ENCODE data around the gene NAP1L4.
"Not testable (repeated sequence)": the region's sequence is repeated elsewhere in the genome, so short reads cannot be mapped to it uniquely, and the experiment has no call there.

NAP1L4 gene

DNA sequence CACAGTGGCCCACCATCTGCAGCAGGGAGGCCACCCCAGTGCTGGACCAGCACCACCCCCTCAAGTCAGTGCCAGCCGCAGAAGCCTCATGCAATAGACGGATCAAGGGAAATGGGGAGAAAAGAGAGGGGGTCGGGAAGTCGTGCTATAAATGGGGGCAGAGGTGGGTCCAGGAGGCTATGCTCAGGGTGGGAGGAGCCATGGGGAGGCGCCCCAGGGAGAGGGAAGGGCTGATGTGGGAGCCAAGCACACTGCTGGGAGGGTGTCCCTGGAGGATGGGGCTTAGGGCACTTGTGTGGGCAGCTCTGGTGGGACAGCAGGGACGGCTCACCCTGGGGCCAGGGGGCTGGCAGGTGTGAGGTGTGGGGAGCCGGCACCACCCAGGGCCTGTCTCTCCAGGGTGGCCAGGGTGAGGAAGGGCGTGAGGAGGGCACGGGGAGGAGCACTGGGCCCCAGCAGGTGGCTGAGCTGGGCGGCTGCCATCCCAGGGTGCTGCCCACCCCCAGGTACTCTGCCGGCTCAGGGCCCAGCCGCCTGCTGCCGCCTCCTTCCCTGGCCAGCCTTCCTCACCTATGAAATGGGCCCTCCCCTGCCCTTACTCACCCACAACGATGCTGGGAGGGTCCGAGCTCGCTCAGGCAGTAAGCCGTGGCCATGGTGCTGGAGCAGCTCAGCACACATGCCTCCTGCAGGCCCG lies 80.9 kb downstream of the NAP1L4 start:
- TF ChIP-seq, protein P1, sequence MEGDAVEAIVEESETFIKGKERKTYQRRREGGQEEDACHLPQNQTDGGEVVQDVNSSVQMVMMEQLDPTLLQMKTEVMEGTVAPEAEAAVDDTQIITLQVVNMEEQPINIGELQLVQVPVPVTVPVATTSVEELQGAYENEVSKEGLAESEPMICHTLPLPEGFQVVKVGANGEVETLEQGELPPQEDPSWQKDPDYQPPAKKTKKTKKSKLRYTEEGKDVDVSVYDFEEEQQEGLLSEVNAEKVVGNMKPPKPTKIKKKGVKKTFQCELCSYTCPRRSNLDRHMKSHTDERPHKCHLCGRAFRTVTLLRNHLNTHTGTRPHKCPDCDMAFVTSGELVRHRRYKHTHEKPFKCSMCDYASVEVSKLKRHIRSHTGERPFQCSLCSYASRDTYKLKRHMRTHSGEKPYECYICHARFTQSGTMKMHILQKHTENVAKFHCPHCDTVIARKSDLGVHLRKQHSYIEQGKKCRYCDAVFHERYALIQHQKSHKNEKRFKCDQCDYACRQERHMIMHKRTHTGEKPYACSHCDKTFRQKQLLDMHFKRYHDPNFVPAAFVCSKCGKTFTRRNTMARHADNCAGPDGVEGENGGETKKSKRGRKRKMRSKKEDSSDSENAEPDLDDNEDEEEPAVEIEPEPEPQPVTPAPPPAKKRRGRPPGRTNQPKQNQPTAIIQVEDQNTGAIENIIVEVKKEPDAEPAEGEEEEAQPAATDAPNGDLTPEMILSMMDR (IDR thresholded peaks at IDR 0.05; ENCODE audit: control insufficient read depth, insufficient read depth, low read depth, low read length, missing control alignments), result no peak
- H3K4me3 ChIP-seq (ENCODE audit: control insufficient read depth, low read depth, low read length), result no peak overlapping the region
- DNase-seq (ENCODE audit: low read depth), result no peak

DNA sequence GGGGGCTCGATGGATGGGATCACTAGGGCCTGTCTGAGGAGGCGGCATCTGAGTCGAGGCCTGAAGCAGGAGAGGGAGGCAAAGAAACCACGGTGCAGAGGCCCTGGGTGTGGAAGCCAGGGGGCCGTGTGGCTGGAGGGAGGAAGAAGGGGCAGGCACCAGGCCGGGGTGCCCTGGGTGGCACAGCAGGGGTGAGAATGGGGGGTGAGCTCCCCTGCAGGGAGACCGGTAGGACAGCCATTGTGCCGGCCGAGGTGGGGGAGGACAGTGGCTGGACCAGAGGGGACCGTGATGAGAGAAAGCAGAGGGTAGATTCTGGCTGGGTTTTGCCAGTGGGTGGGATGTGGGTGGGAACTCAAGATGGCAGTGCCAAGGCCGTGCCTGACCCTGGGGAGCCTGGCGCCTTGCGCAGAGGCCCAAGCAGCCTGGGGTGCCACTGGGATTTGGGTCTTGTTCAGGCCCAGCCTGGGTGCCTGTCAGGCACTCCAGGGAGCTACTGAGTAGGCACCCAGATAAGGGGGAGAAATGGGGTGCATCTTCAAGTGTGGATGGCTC lies 81.7 kb downstream of the NAP1L4 start:
- H3K4me3 ChIP-seq (ENCODE audit: control insufficient read depth, low read depth, low read length), result no peak overlapping the region
- DNase-seq (ENCODE audit: low read depth), result no peak
- TF ChIP-seq, protein P1 (IDR thresholded peaks at IDR 0.05; ENCODE audit: control insufficient read depth, insufficient read depth, low read depth, low read length, missing control alignments), result no peak

DNA sequence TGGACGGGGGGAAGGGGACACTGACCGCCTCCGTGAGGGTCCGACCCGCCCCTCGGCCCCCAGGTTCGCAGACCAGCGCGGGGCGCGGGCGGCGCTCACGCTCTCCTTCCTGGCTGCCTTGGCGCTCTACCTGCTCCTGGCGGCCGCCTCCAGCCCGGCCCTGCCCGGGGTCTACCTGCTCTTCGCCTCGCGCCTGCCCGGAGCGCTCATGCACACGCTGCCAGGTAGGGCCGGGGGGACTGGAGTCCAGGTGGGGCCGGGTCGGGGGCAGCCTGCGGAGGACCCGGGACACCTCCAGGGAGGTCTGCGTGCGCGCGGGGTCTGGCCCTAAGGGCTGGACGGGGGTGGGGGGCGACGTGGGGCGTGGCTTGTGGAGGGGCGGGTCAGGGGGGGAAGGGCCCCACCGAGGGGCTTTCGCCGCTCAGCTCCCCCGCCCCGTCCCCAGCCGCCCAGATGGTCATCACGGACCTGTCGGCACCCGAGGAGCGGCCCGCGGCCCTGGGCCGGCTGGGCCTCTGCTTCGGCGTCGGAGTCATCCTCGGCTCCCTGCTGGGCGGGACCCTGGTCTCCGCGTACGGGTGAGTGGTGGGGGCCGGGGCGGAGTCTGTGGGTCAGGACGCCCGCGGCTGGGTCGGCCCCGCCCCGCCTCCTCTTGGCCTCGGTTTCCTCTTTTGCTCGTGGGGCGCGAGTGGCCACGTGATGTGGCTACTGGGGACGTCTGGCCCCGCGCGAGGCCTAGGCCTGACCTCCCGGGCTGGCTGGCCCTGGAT lies 82.8 kb downstream of the NAP1L4 start:
- no peak overlapping the region for H3K4me3 ChIP-seq (ENCODE audit: control insufficient read depth, low read depth, low read length)
- no peak for DNase-seq (ENCODE audit: low read depth)
- TF ChIP-seq, protein P1 (IDR thresholded peaks at IDR 0.05; ENCODE audit: control insufficient read depth, insufficient read depth, low read depth, low read length, missing control alignments), result no peak

DNA sequence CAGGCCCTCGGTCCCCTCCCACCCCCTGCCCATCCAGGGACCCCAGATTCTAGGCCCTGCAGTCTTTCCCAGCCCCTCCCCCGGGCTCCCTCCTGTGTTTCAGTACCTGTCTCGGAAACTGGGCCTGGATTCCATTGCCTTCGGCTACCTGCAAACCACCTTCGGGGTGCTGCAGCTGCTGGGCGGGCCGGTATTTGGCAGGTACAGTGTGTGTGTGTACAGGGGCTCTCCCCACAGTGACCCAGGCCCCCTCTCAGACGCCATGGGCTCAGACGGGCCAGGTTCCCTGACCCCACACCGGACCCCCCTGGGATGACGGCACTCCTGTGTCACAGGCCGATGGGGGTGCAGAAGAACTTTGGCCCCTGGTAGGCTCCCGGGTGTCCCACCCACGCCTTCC lies 84.0 kb downstream of the NAP1L4 start:
- TF ChIP-seq, protein P1 (IDR thresholded peaks at IDR 0.05; ENCODE audit: control insufficient read depth, insufficient read depth, low read depth, low read length, missing control alignments), result no peak
- no peak overlapping the region for H3K4me3 ChIP-seq (ENCODE audit: control insufficient read depth, low read depth, low read length)
- no peak for DNase-seq (ENCODE audit: low read depth)

DNA sequence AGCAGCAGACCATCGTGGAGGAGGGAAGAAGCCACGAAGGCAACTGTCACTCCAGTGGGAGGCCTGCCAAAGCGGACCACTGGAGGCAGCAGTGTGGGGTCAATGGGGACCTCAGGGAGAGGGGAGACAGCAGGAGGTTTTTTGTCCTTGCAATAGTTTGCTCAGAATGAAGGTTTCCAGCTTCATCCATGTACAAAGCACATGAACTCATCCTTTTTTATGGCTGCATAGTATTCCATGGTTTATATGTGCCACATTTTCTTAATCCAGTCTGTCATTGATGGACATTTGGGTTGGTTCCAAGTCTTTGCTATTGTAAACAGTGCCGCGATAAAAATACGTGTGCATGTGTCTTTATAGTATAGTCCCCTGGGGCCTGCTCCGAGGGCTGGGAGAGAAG lies 86.8 kb downstream of the NAP1L4 start:
- not testable (repeated sequence) for H3K4me3 ChIP-seq (ENCODE audit: control insufficient read depth, low read depth, low read length); DNase-seq (ENCODE audit: low read depth)

DNA sequence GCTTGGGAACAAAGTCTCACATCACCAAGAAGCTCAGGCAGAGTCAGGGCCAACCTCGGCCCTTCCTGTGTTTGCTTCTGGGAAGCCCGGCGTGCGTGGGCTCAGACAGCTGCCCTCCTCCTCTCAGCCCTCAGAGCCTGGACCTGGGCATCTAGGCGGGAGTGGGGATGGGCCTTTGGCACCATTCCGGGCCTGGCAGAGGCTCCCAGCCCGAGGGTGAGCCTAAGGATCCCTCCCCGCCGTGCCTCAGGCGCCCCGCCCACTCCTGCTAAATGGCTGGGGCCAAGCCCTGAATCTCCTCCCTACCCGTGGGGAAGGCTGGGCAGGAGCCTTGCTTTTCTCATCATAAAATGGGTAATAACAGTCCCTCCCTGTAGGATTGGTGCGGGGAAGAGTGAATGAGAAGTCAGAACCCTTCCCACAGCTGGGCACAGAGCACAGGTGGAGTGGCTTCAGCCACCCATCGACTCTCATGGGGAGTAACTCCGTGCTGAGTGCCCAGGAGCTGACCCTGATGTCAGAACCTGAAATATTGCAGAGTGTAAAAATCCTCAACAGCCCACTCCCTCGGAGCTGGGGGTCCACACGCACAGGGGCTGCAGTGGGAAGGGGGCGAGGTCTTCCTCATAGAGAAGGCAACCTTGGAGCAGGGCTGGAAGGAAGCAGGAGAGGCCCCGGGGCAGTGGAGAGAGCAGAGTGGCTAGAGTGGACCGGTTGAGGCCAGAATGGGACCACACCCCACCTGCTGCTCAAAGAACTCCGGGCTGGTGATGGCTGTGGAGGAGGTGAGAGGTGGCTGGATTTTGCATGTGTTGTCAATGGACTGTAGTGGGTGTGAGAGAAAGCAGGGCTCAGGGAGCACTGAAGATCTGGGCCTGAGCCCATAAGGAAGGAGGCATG lies 87.7 kb downstream of the NAP1L4 start:
- H3K4me3 ChIP-seq (ENCODE audit: control insufficient read depth, low read depth, low read length), result no peak overlapping the region
- TF ChIP-seq, protein P1 (IDR thresholded peaks at IDR 0.05; ENCODE audit: control insufficient read depth, insufficient read depth, low read depth, low read length, missing control alignments), result no peak
- no peak for DNase-seq (ENCODE audit: low read depth)

All from AG09309 (cell line).